Measurements from ENCODE around the gene CELA1.

The CELA1 gene

DNA sequence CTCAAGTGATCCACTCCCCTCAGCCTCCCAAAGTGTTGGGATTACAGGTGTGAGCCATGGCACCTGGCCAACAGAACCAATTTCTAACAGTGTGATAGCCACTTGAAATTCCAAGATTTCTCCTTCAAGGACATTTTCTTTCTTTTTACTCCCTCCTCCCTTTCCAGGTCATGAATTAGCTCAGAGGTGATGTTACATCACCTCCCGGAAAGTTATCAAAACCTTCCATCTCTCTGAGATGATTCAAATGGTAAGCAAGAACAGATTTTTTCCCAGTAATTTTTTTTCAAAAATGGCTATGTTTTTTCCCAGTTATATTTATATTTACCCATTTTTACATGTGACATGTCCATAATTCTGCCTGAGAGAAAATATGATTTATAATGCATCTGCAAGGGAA lies 60.6 kb downstream of the CELA1 start:
- Mint-ChIP-seq H3K27me3 (no peaks in the 10 kb centered on the region), H3K4me3 (no peak overlapping the region), H3K27ac (peak overlapping the region; percentile 31), H3K4me1 (ENCODE audit: low read depth) (peaks cover 6% of the 10 kb centered on the region), H3K36me3 (ENCODE audit: low read depth) (peaks cover 50% of the 10 kb centered on the region), H3K9me3 (no peaks in the 10 kb centered on the region)

DNA sequence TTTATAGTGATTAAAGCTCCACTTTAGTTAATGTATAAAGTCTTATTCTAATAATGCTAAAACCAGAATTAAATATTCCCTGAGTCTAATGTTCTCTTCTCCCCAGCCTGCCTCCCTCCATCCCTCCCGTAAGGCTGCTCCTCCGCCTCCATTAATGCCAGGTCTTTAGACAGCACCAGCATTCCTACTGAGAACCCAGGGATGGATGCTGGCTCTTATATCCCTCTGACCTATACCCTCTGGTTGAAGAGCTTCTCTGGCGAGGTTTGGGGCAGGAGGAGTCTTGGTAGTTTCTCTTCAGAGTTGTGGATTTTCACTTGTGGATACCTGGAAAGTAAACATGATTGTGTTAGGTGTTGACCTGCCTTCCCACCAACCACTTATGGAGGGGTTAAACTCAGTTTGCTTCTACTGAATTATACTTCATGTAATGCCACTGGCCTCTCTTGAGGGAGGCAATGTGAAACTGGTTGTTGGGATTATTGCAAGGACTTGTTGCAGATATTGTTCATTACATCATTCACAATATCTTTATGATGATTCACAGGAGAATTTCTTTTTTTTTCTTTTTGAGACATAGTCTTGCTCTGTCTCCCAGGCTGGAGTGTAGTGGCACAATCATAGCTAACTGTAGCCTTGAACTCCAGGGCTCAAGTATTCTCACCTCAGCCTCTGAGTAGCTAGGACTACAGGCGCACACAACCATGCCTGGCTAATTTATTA lies 65.1 kb downstream of the CELA1 start:
- peaks cover 27% of the 10 kb centered on the region for H3K36me3 Mint-ChIP-seq (ENCODE audit: low read depth)
- H3K9me3 Mint-ChIP-seq: no peaks in the 10 kb centered on the region
- peak overlapping the region; percentile 8 for H3K27ac Mint-ChIP-seq
- no peak overlapping the region for H3K4me3 Mint-ChIP-seq
- no peaks in the 10 kb centered on the region for H3K27me3 Mint-ChIP-seq
- peaks cover 4% of the 10 kb centered on the region for H3K4me1 Mint-ChIP-seq (ENCODE audit: low read depth)
